HepG2 (cell line): ENCODE data around the gene ADSL. TPM values are rescaled to one million over a fixed set of nuclear protein-coding genes. Genes with fewer than 3 reads are reported as not detected.

Source experiments
- YY1 ChIP-seq: IDR thresholded peaks from 2 replicates; pipeline ENCODE4 v1.6.1; 2011; ENCODE audit warnings: low read length, low read depth, moderate library complexity, mild to moderate bottlenecking; ENCODE audit not compliant: insufficient read depth, insufficient replicate concordance
- ZBED4 ChIP-seq: sonication (generic); formaldehyde crosslinking; IDR thresholded peaks from 2 replicates; pipeline ENCODE4 v1.4.0; 2020; ENCODE audit warnings: missing genetic modification reagents, borderline replicate concordance
- ZNF230 ChIP-seq: sonication (generic); formaldehyde crosslinking; IDR thresholded peaks from 2 replicates; pipeline ENCODE4 v1.4.0; 2020; ENCODE audit warnings: mild to moderate bottlenecking, missing genetic modification reagents
- ZNF337 ChIP-seq: sonication (generic); formaldehyde crosslinking; IDR thresholded peaks from 2 replicates; pipeline ENCODE4 v1.5.1; 2020; ENCODE audit warnings: missing genetic modification reagents, low read depth, mild to moderate bottlenecking, borderline replicate concordance
- ZNF431 ChIP-seq: sonication (generic); formaldehyde crosslinking; IDR thresholded peaks from 2 replicates; pipeline ENCODE4 v1.9.0; 2022; ENCODE audit warnings: missing genetic modification reagents, low read depth, mild to moderate bottlenecking, borderline replicate concordance
- ZSCAN30 ChIP-seq: sonication (generic); formaldehyde crosslinking; IDR thresholded peaks from 2 replicates; pipeline ENCODE4 v1.5.0; 2020; ENCODE audit warnings: mild to moderate bottlenecking, missing genetic modification reagents
- polyA plus RNA-seq, 8 experiments: library from polyadenylated mRNA; depleted of rRNA in 3 of 8; stranded (reverse) in 7 of 8; unstranded in 1 of 8; fragments of >200 nt; fragmentation: Illumina TruSeq in 4 of 8; extraction: Trizol in 4 of 8; gene quantifications; 2 replicates each; pipeline versions ENCODE4 v1.2.1 to v1.2.3, GENCODE V29; 2011 to 2016; ENCODE audit warnings: low read depth in 4 of 8, missing spikeins in 1 of 8, mixed read lengths in 1 of 8; ENCODE audit not compliant: insufficient read depth in 1 of 8
- total RNA-seq, 5 experiments: library from RNA; depleted of rRNA; stranded (reverse); fragments of >200 nt; fragmentation: Illumina TruSeq; extraction: Trizol; gene quantifications; 2 replicates each; pipeline ENCODE4 v1.2.3, GENCODE V29; 2016; ENCODE audit warnings: low read depth in 1 of 5
- TF ChIP-seq, protein P1 (sequence below): sonication (generic); formaldehyde crosslinking; IDR thresholded peaks from 2 replicates; pipeline ENCODE4 v1.4.0; 2020; ENCODE audit warnings: missing genetic modification reagents

ADSL gene
- total and polyA plus RNA-seq, 2 of the 13 experiments (the other 11 are each of a cell fraction or from before 2014, with no cell fraction given): 123 to 174 TPM

- TF ChIP-seq, protein P1, sequence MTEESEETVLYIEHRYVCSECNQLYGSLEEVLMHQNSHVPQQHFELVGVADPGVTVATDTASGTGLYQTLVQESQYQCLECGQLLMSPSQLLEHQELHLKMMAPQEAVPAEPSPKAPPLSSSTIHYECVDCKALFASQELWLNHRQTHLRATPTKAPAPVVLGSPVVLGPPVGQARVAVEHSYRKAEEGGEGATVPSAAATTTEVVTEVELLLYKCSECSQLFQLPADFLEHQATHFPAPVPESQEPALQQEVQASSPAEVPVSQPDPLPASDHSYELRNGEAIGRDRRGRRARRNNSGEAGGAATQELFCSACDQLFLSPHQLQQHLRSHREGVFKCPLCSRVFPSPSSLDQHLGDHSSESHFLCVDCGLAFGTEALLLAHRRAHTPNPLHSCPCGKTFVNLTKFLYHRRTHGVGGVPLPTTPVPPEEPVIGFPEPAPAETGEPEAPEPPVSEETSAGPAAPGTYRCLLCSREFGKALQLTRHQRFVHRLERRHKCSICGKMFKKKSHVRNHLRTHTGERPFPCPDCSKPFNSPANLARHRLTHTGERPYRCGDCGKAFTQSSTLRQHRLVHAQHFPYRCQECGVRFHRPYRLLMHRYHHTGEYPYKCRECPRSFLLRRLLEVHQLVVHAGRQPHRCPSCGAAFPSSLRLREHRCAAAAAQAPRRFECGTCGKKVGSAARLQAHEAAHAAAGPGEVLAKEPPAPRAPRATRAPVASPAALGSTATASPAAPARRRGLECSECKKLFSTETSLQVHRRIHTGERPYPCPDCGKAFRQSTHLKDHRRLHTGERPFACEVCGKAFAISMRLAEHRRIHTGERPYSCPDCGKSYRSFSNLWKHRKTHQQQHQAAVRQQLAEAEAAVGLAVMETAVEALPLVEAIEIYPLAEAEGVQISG (CRISPR knock-in tag): no peak
- TF ChIP-seq ZNF431 (no peak), ZNF230 (CRISPR knock-in tag) (no peak), ZNF337 (CRISPR knock-in tag) (no peak), ZSCAN30 (no peak), YY1 (no peak), ZBED4 (no peak)
Observed at GRCh38 chr22:40391417-40391816, 45.1 kb downstream of the ADSL start (continued).
